Germinal center (tissue), 1 donor: Measurements from ENCODE around the gene MRPS22.
"Not testable (repeated sequence)": the region's sequence is repeated elsewhere in the genome, so short reads cannot be mapped to it uniquely, and the experiment has no call there.

Source experiments
- DNase-seq: peaks from one replicate; pipeline ENCODE4 v3.0.0; 2012; ENCODE audit warnings: mixed read lengths, low spot score

Gene MRPS22

GRCh38 chr3:139312416-139312815 is 31.4 kb upstream of the MRPS22 start:
- no peak for DNase-seq

GRCh38 chr3:139312959-139313358 is 30.9 kb upstream of the MRPS22 start:
- no peak for DNase-seq

GRCh38 chr3:139313921-139314320 is 29.9 kb upstream of the MRPS22 start:
- no peak for DNase-seq

- DNase-seq: no peak
Observed at GRCh38 chr3:139317215-139317614, 26.6 kb upstream of the MRPS22 start.

GRCh38 chr3:139317660-139318430 is 26.0 kb upstream of the MRPS22 start:
- no peak for DNase-seq

GRCh38 chr3:139318431-139318816 is 25.4 kb upstream of the MRPS22 start:
- no peak for DNase-seq

GRCh38 chr3:139318826-139319225 is 25.0 kb upstream of the MRPS22 start:
- DNase-seq: no peak

GRCh38 chr3:139319428-139320402 is 24.1 kb upstream of the MRPS22 start:
- no peak for DNase-seq

- DNase-seq: no peak
Observed at GRCh38 chr3:139320551-139321309, 23.1 kb upstream of the MRPS22 start.

GRCh38 chr3:139322346-139322745 is 21.5 kb upstream of the MRPS22 start:
- no peak for DNase-seq

- no peak for DNase-seq
Observed at GRCh38 chr3:139323146-139323545, 20.7 kb upstream of the MRPS22 start.

GRCh38 chr3:139324456-139324855 is 19.4 kb upstream of the MRPS22 start:
- no peak for DNase-seq

GRCh38 chr3:139325551-139325950 is 18.3 kb upstream of the MRPS22 start:
- no peak for DNase-seq

- no peak for DNase-seq
Observed at GRCh38 chr3:139326131-139326530, 17.7 kb upstream of the MRPS22 start.

- no peak for DNase-seq
Observed at GRCh38 chr3:139326707-139327106, 17.1 kb upstream of the MRPS22 start.

- DNase-seq: no peak
Observed at GRCh38 chr3:139327231-139327630, 16.6 kb upstream of the MRPS22 start.

- DNase-seq: no peak
Observed at GRCh38 chr3:139327861-139328260, 16.0 kb upstream of the MRPS22 start.

GRCh38 chr3:139328356-139328755 is 15.5 kb upstream of the MRPS22 start:
- DNase-seq: no peak

GRCh38 chr3:139329364-139329850 is 14.4 kb upstream of the MRPS22 start:
- DNase-seq: peak; percentile 89

GRCh38 chr3:139332092-139332491 is 11.7 kb upstream of the MRPS22 start:
- DNase-seq: no peak

GRCh38 chr3:139334675-139335074 is 9.1 kb upstream of the MRPS22 start:
- DNase-seq: not testable (repeated sequence)

GRCh38 chr3:139338405-139338804 is 5.4 kb upstream of the MRPS22 start:
- DNase-seq: no peak
